Measurements from ENCODE around the gene ANKMY2. TPM values are rescaled to one million over a fixed set of nuclear protein-coding genes. Genes with fewer than 3 reads are reported as not detected.
"Not testable (repeated sequence)": the region's sequence is repeated elsewhere in the genome, so short reads cannot be mapped to it uniquely, and the experiment has no call there.

The ANKMY2 gene
- total RNA-seq, result 21.9 TPM
- long read RNA-seq, transcript ANKMY2-201 (10 exons, 2,555 nt), result major isoform, 16 of 19 reads
- long read RNA-seq, partial matches to known transcripts, result 1 of 19 reads
- long read RNA-seq, other reads (novel, unspliced or antisense), result 2 of 19 reads

GRCh38 chr7:16645593-16646471 is at the start of gene ANKMY2, which contains the start of gene BZW2:
ANKMY2 (minus strand) TSS chr7:16645754; CDS start chr7:16645573, 181 bp downstream.
BZW2 (plus strand) TSS chr7:16646181; CDS start chr7:16665444, 19,263 bp downstream.
- ATAC-seq, result peak; percentile 97
- intact Hi-C loops (cut with DNase I), result loop anchor here (2.0 kb wide), 1 partner anchor 17 kb away; no protein-coding TSS in a partner anchor
- DNase-seq (ENCODE audit: missing footprints), result peak; percentile 98

- no peak for ATAC-seq
- intact Hi-C loops (cut with DNase I), result loop anchor here (5.0 kb wide), 1 partner anchor 222 kb away; no protein-coding TSS in a partner anchor
- no peak for DNase-seq (ENCODE audit: missing footprints)
Measured at GRCh38 chr7:16694806-16695205, 49.3 kb upstream of the ANKMY2 start.

- ATAC-seq, result no peak
- no peak for DNase-seq (ENCODE audit: missing footprints)
- intact Hi-C loops (cut with DNase I), result no loop called here
Measured at GRCh38 chr7:16693601-16694318, 48.2 kb upstream of the ANKMY2 start.

- intact Hi-C loops (cut with DNase I), result no loop called here
- ATAC-seq (no peak), DNase-seq (ENCODE audit: missing footprints) (no peak)
Measured at GRCh38 chr7:16691241-16691640, 45.7 kb upstream of the ANKMY2 start.

DNA sequence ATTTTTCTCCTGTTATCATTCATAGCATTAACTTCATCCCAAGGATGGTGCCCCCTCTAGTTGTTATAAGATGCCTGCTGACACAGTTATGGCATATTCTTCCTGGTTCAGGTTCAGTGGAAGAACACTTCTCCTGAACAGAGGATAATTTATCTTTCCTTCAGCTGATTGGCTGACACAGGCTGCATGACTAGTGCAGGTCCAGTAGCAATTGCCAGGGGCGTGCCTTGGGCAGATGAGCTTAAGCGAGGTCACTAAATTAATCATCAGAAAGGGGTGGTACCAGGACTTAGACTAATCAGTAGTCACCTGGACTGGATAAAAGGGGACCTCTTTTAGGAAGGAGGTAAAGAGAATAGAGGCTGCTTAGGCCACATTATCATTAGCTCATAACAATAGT is 42.7 kb upstream of the ANKMY2 start:
- no peak for ATAC-seq
- DNase-seq (ENCODE audit: missing footprints), result no peak
- intact Hi-C loops (cut with DNase I), result no loop called here

GRCh38 chr7:16685535-16685934 is 40.0 kb upstream of the ANKMY2 start:
- no peak for DNase-seq (ENCODE audit: missing footprints)
- intact Hi-C loops (cut with DNase I), result no loop called here

DNA sequence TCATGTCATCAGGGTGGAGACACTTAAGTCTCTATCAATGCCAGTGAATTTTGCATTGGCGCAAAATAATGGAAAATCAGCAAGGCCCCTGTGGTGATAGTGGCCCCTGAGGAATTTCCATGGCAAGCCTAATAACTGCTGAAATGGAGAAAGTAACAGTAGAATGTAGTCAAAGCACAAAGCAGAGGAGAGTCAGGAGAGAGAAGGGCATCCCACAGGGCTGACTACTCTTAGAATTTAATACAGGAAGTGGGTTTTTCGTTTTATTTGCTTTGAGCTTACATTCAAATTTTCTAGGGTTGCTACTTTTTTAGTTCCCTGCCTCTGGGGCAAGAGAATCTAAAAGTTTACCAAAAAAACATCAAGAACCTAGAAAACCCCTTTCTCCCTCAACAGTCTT is 39.4 kb upstream of the ANKMY2 start:
- no peak for ATAC-seq
- intact Hi-C loops (cut with DNase I), result no loop called here
- DNase-seq (ENCODE audit: missing footprints), result no peak

More at GRCh38 chr7:16685535-16685934, 40.0 kb upstream of the ANKMY2 start:
- ATAC-seq, result no peak

- intact Hi-C loops (cut with DNase I); ATAC-seq; DNase-seq (ENCODE audit: missing footprints): not testable (repeated sequence)
Measured at GRCh38 chr7:16678645-16679566, 33.4 kb upstream of the ANKMY2 start.

DNA sequence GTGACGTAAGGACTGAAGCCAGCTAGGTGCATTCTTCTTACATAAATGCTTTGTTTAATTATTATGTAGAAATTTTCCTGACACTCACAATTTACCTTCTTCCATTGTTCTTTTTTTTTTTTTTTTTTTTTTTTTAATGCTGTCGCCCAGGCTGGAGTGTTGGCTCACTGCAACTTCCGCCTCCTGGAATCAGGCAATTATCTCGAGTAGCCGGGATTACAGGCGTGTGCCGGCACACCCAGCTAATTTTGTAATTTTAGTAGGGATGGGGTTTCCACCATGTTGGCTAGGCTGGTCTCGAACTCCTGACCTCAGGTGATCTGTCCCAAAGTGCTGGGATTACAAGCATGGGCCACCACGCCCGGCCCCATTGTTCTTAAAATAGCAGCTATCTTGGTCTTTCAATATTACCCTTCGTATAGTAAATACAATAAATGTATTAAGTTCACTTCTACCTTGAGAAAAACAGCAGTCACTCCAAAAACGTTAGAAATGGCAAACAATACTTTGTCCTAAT is 32.5 kb upstream of the ANKMY2 start:
- intact Hi-C loops (cut with DNase I), result no loop called here
- ATAC-seq (no peak), DNase-seq (ENCODE audit: missing footprints) (no peak)

- no peak for ATAC-seq
- DNase-seq (ENCODE audit: missing footprints), result no peak
- intact Hi-C loops (cut with DNase I), result no loop called here
Measured at GRCh38 chr7:16675277-16675676, 29.7 kb upstream of the ANKMY2 start.

DNA sequence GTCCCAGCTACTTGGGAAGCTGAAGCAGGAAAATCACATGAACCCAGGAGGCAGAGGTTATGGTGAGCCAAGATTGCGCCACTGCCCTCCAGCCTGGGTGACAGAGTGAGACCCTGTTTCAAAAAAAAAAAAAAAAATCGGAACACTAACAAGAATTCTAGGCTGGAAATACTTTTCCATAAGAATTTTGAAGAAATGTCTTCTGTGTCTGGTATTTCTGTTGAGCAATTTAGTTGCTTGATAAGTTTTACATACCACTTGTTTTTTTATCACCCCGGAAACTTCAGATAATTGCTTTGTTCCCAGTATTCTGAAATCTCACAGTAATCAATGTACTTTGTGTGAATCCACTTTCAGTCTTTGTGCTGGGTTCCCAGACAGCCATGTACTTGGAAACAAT is 26.3 kb upstream of the ANKMY2 start:
- ATAC-seq (no peak), DNase-seq (ENCODE audit: missing footprints) (no peak)
- intact Hi-C loops (cut with DNase I), result loop anchor here (5.0 kb wide), 1 partner anchor 35 kb away; no protein-coding TSS in a partner anchor

- ATAC-seq, result no peak
- no peak for DNase-seq (ENCODE audit: missing footprints)
- intact Hi-C loops (cut with DNase I), result loop anchor here (5.0 kb wide), 1 partner anchor 34 kb away; no protein-coding TSS in a partner anchor
Measured at GRCh38 chr7:16670731-16671344, 25.3 kb upstream of the ANKMY2 start.

DNA sequence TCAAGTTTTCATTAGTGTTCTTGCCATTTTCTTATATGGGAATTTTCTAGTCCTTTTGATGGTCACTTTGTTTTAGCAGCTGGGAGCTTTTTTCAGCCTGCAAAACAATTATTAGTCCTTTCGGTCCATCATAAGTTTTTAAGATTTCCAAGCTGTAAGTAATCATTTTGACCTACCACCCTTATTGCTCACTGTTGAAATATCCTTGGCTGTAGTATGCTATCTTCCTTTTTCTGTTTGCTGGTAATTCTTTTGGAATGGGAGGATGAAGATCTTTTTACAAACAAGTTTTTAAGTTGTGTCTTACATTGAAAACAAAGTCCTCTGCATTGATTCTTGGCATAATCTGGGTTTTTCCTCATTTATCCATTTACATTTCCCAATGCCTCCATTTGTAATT is 24.5 kb upstream of the ANKMY2 start:
- intact Hi-C loops (cut with DNase I), result loop anchor here (5.0 kb wide), 1 partner anchor 33 kb away; no protein-coding TSS in a partner anchor
- no peak for ATAC-seq

GRCh38 chr7:16669581-16669980 is 24.0 kb upstream of the ANKMY2 start:
- no peak for DNase-seq (ENCODE audit: missing footprints)
- intact Hi-C loops (cut with DNase I), result no loop called here
- ATAC-seq, result no peak

More for the DNA sequence above, 24.5 kb upstream of the ANKMY2 start:
- DNase-seq (ENCODE audit: missing footprints), result no peak

DNA sequence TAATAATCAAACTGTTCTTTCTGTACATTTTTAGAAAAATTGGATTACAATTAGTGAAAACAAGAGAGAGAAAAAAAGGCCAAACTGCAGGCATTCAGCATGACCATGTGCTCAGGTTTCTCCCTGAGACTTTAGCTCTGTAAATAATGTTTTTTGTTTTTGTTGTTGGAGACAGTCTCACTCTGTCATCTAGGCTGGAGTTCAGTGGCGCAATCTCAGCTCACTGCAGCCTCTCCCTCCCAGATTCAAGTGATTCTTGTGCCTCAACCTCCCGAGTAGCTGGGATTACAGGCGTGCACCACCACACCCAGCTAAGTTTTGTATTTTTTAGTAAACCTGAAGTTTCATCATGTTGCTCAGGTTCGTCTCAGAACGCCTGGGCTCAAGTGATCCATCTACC is 23.4 kb upstream of the ANKMY2 start:
- DNase-seq (ENCODE audit: missing footprints) (no peak), ATAC-seq (no peak)
- intact Hi-C loops (cut with DNase I), result no loop called here

DNA sequence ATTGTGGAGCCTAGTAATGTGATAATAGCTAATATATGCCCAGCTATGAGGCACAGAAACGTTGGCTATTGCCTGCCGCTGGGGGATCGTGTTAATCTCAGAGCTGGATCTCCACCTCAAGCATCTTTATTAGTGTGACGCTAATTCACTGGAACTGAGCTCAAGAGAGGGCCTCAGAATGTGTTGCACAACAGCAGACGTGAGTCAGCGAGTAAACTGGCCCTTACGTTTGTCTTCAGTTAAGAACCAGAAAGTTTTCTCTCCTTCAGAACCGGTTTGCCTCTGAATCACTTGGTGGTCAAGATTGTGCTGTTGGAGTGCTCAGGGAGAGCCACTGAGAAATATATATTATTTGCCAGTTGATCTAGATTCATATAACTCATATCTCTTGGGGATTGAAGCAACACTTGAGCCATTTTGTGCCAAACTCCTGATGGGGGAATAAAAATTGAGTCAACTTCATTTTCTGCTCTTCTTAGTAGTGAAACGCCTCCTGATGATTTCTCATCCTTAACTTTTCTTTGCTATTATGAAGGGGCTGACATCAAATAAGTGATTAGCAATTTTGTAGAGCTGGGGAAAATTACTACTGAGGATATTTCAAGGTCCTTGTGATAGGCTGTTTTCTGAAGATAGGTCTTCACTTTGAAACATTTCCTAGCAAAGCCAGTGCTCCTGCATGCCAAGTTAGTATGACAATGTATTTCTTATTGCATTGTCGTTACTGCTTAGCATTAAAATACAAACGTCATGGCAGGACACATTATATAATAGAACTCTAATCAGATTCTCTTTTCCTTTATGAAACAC is 22.7 kb upstream of the ANKMY2 start:
- intact Hi-C loops (cut with DNase I), result no loop called here
- DNase-seq (ENCODE audit: missing footprints), result peak; percentile 72
- ATAC-seq, result peak; percentile 89

GRCh38 chr7:16667355-16667754 is 21.8 kb upstream of the ANKMY2 start:
- intact Hi-C loops (cut with DNase I), result no loop called here
- no peak for ATAC-seq
- no peak for DNase-seq (ENCODE audit: missing footprints)

Data from Right ventricle myocardium inferior (tissue), 1 donor.